GM12878 (cell line): ENCODE data around the gene GLT1D1. TPM values are rescaled to one million over a fixed set of nuclear protein-coding genes. Genes with fewer than 3 reads are reported as not detected.

Experiments used
- ATF7 ChIP-seq: fragments of 450-650 bp; IDR thresholded peaks from 2 replicates; pipeline ENCODE4 v1.6.1; 2016; ENCODE audit warnings: low read depth, mild to moderate bottlenecking
- BCL3 ChIP-seq: IDR thresholded peaks from 2 replicates; pipeline ENCODE4 v1.6.1; 2011; ENCODE audit warnings: borderline replicate concordance, low read depth, mild to moderate bottlenecking, moderate library complexity, low read length; ENCODE audit not compliant: insufficient read depth, poor library complexity, severe bottlenecking
- ETV6 ChIP-seq, 2 experiments: fragments of 450-650 bp in 1 of 2; IDR thresholded peaks in 1 of 2; conservative IDR thresholded peaks in 1 of 2; 2 replicates each; pipeline ENCODE4 v1.6.1; 2014; ENCODE audit warnings: antibody characterized with exemption in 1 of 2, borderline replicate concordance in 1 of 2, low read depth in 1 of 2, mild to moderate bottlenecking in 1 of 2, moderate library complexity in 1 of 2
- HCFC1 ChIP-seq: fragments of 150-350 bp; IDR thresholded peaks from 2 replicates; pipeline ENCODE4 v1.6.1; 2014; ENCODE audit warnings: low read length
- IKZF1 ChIP-seq: fragments of 450-650 bp; conservative IDR thresholded peaks from 2 replicates; pipeline ENCODE4 v1.6.1; 2017; ENCODE audit warnings: antibody characterized with exemption, mild to moderate bottlenecking
- IKZF2 ChIP-seq, 2 experiments: fragments of 450-650 bp; IDR thresholded peaks; 2 replicates each; pipeline ENCODE4 v1.6.1; 2017; ENCODE audit warnings: mild to moderate bottlenecking in 2 of 2, moderate library complexity in 2 of 2
- JUNB ChIP-seq: IDR thresholded peaks from 2 replicates; pipeline ENCODE4 v1.6.1; 2016; ENCODE audit warnings: antibody characterized with exemption, mild to moderate bottlenecking
- JUND ChIP-seq: IDR thresholded peaks from 2 replicates; pipeline ENCODE4 v1.6.1; 2012; ENCODE audit warnings: low read depth, mild to moderate bottlenecking, low read length, improper control_type of control experiment, moderate library complexity
- NFYB ChIP-seq: IDR thresholded peaks from 2 replicates; pipeline ENCODE4 v1.6.1; 2011; ENCODE audit warnings: low read depth, mild to moderate bottlenecking, low read length, improper control_type of control experiment, moderate library complexity; ENCODE audit not compliant: insufficient read depth
- POLR2AphosphoS2 ChIP-seq: IDR thresholded peaks from 2 replicates; pipeline ENCODE4 v1.6.1; 2011; ENCODE audit warnings: low read depth, mild to moderate bottlenecking, low read length, improper control_type of control experiment, moderate library complexity
- POU2F2 ChIP-seq: IDR thresholded peaks from 3 replicates; pipeline ENCODE4 v1.6.1; 2011; ENCODE audit warnings: low read depth, mild to moderate bottlenecking, low read length, borderline replicate concordance
- STAT3 ChIP-seq: IDR thresholded peaks from 2 replicates; pipeline ENCODE4 v1.6.1; 2011; ENCODE audit warnings: low read depth, low read length, improper control_type of control experiment
- SUPT20H ChIP-seq: IDR thresholded peaks from 2 replicates; pipeline ENCODE4 v1.6.1; 2011; ENCODE audit warnings: low read depth, mild to moderate bottlenecking, low read length, moderate library complexity, borderline replicate concordance; ENCODE audit not compliant: control insufficient read depth
- SUZ12 ChIP-seq: fragments of 200-600 bp; sonication (generic); IDR thresholded peaks from one replicate; pipeline ENCODE4 v1.6.1; 2018; ENCODE audit warnings: antibody characterized with exemption, mild to moderate bottlenecking; ENCODE audit not compliant: unreplicated experiment
- ZBED1 ChIP-seq: IDR thresholded peaks from 2 replicates; pipeline ENCODE4 v1.6.1; 2016; ENCODE audit warnings: borderline replicate concordance
- ZNF217 ChIP-seq: fragments of 450-650 bp; IDR thresholded peaks from 2 replicates; pipeline ENCODE4 v1.6.1; 2017; ENCODE audit warnings: antibody characterized with exemption, mild to moderate bottlenecking
- polyA plus RNA-seq, 11 experiments: library from polyadenylated mRNA; depleted of rRNA in 4 of 11; unstranded in 6 of 11; stranded (reverse) in 5 of 11; fragments of >200 nt; fragmentation: Nextera tagmentation in 4 of 11; fragmentation: Illumina TruSeq in 1 of 11; extraction: Ambion mirVana in 4 of 11; extraction: Trizol in 1 of 11; gene quantifications; 1 replicate in 1 of 11; 2 replicates in 10 of 11; pipeline versions ENCODE4 v1.2.1 to v1.2.3, GENCODE V29; 2011 to 2016; ENCODE audit warnings: inconsistent platforms in 2 of 11, missing spikeins in 2 of 11, low read depth in 1 of 11
- total RNA-seq, 4 experiments: library from RNA; depleted of rRNA in 3 of 4; stranded (reverse); fragments of >200 nt in 3 of 4; fragmentation: Illumina TruSeq in 1 of 4; extraction: Trizol in 1 of 4; gene quantifications; 2 replicates each; pipeline versions ENCODE4 v1.2.1 to v1.2.3, GENCODE V29; 2013 to 2021
- TF ChIP-seq, protein P1 (sequence below): fragments of 450-650 bp; IDR thresholded peaks from 2 replicates; pipeline ENCODE4 v1.6.1; 2018; ENCODE audit warnings: borderline replicate concordance, mild to moderate bottlenecking; ENCODE audit not compliant: partially characterized antibody
- TF ChIP-seq, protein P2 (sequence below): fragments of 450-650 bp; IDR thresholded peaks from 2 replicates; pipeline ENCODE4 v1.6.1; 2017; ENCODE audit warnings: borderline replicate concordance
- TF ChIP-seq, protein P3 (sequence below): fragments of 450-650 bp; IDR thresholded peaks from 2 replicates; pipeline ENCODE4 v1.6.1; 2016; ENCODE audit warnings: mild to moderate bottlenecking
- TF ChIP-seq, protein P4 (sequence below): fragments of 450-650 bp; formaldehyde crosslinking; IDR thresholded peaks from 2 replicates; pipeline ENCODE4 v1.4.0; 2020; ENCODE audit warnings: mild to moderate bottlenecking, moderate library complexity

Gene GLT1D1
- total and polyA plus RNA-seq, 10 of the 15 experiments (the other 5 are each of a cell fraction or from before 2014, with no cell fraction given): 0.42 to 62.8 (median 3.0) TPM

GRCh38 chr12:128813883-128814282 lies 39.4 kb upstream of the GLT1D1 start (continued):
- TF ChIP-seq SUZ12 (no peak), JUND (peak; percentile 73), ZBED1 (no peak; the same call in 1 of the 2 replicates), IKZF1 (peak; percentile 21; the same call in 1 of the 2 replicates), ATF7 (peak; percentile 94), POU2F2 (no peak), NFYB (no peak), ETV6 (conservative IDR thresholded peaks at IDR 0.05 in 1 of 2, IDR thresholded peaks at IDR 0.05 in 1 of 2; ENCODE audit: borderline replicate concordance in 1 of 2, low read depth in 1 of 2) (no peak; a peak in 1 of 4 replicates), POLR2AphosphoS2 (no peak), ZNF217 (no peak), STAT3 (no peak), BCL3 (peak; percentile 88), JUNB (peak; percentile 59), HCFC1 (0 out of 2 replicates have a peak, but pooled peaks have one; percentile 12), IKZF2 (IDR thresholded peaks at IDR 0.05) (peak in 1 of 2 experiments; percentile 42; a peak in 1 of 4 replicates), SUPT20H (no peak)
- TF ChIP-seq, protein P1, sequence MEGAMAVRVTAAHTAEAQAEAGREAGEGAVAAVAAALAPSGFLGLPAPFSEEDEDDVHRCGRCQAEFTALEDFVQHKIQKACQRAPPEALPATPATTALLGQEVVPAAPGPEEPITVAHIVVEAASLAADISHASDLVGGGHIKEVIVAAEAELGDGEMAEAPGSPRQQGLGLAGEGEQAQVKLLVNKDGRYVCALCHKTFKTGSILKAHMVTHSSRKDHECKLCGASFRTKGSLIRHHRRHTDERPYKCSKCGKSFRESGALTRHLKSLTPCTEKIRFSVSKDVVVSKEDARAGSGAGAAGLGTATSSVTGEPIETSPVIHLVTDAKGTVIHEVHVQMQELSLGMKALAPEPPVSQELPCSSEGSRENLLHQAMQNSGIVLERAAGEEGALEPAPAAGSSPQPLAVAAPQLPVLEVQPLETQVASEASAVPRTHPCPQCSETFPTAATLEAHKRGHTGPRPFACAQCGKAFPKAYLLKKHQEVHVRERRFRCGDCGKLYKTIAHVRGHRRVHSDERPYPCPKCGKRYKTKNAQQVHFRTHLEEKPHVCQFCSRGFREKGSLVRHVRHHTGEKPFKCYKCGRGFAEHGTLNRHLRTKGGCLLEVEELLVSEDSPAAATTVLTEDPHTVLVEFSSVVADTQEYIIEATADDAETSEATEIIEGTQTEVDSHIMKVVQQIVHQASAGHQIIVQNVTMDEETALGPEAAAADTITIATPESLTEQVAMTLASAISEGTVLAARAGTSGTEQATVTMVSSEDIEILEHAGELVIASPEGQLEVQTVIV: no peak
- TF ChIP-seq, protein P2, sequence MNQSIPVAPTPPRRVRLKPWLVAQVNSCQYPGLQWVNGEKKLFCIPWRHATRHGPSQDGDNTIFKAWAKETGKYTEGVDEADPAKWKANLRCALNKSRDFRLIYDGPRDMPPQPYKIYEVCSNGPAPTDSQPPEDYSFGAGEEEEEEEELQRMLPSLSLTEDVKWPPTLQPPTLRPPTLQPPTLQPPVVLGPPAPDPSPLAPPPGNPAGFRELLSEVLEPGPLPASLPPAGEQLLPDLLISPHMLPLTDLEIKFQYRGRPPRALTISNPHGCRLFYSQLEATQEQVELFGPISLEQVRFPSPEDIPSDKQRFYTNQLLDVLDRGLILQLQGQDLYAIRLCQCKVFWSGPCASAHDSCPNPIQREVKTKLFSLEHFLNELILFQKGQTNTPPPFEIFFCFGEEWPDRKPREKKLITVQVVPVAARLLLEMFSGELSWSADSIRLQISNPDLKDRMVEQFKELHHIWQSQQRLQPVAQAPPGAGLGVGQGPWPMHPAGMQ: no peak
- TF ChIP-seq, protein P3, sequence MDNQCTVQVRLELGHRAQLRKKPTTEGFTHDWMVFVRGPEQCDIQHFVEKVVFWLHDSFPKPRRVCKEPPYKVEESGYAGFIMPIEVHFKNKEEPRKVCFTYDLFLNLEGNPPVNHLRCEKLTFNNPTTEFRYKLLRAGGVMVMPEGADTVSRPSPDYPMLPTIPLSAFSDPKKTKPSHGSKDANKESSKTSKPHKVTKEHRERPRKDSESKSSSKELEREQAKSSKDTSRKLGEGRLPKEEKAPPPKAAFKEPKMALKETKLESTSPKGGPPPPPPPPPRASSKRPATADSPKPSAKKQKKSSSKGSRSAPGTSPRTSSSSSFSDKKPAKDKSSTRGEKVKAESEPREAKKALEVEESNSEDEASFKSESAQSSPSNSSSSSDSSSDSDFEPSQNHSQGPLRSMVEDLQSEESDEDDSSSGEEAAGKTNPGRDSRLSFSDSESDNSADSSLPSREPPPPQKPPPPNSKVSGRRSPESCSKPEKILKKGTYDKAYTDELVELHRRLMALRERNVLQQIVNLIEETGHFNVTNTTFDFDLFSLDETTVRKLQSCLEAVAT: no peak; the same call in 1 of the 2 replicates
- TF ChIP-seq, protein P4, sequence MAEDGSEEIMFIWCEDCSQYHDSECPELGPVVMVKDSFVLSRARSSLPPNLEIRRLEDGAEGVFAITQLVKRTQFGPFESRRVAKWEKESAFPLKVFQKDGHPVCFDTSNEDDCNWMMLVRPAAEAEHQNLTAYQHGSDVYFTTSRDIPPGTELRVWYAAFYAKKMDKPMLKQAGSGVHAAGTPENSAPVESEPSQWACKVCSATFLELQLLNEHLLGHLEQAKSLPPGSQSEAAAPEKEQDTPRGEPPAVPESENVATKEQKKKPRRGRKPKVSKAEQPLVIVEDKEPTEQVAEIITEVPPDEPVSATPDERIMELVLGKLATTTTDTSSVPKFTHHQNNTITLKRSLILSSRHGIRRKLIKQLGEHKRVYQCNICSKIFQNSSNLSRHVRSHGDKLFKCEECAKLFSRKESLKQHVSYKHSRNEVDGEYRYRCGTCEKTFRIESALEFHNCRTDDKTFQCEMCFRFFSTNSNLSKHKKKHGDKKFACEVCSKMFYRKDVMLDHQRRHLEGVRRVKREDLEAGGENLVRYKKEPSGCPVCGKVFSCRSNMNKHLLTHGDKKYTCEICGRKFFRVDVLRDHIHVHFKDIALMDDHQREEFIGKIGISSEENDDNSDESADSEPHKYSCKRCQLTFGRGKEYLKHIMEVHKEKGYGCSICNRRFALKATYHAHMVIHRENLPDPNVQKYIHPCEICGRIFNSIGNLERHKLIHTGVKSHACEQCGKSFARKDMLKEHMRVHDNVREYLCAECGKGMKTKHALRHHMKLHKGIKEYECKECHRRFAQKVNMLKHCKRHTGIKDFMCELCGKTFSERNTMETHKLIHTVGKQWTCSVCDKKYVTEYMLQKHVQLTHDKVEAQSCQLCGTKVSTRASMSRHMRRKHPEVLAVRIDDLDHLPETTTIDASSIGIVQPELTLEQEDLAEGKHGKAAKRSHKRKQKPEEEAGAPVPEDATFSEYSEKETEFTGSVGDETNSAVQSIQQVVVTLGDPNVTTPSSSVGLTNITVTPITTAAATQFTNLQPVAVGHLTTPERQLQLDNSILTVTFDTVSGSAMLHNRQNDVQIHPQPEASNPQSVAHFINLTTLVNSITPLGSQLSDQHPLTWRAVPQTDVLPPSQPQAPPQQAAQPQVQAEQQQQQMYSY (CRISPR knock-in tag): no peak
